ENCODE results near the gene PBXIP1.
A peak's percentile ranks its signal among the peaks of the same experiment; 100 is the strongest.

Gene PBXIP1

DNA sequence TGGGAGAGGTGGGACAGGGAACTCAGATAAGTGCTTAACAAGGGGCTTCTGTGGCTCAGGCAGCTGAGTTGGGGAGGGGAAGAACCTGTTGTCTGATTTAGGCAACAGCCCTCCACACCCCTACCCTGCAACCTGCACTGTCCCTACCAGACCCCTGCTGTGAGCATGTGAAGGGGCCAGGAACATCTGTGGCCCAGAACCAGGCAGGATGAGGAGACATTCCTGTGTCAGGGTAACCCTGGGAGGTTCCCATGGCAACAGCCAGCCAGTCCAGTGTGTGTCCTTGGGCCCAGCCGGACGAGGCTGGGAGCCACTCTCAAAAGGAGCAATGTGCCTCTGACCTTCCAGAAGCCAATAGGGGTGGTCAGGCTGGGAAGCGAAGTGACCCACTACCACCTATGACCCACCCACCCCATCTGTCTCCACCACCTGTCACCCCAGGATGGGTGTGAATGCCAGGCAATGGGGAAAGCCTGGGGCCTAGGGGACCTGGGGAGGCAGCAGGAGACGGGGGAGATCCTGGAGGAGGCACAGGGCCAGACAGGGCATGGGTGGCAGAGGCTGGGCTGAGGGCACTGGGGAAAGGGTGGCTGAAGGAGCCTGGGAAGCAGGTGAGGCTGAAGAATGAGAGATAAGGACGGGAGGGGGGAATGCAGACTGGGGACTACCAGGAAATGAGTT lies 14.4 kb downstream of the PBXIP1 start:
- DNase-seq (ENCODE audit: extremely low spot score, insufficient read length, low read depth) (no peak), FAIRE-seq (no peak)

DNA sequence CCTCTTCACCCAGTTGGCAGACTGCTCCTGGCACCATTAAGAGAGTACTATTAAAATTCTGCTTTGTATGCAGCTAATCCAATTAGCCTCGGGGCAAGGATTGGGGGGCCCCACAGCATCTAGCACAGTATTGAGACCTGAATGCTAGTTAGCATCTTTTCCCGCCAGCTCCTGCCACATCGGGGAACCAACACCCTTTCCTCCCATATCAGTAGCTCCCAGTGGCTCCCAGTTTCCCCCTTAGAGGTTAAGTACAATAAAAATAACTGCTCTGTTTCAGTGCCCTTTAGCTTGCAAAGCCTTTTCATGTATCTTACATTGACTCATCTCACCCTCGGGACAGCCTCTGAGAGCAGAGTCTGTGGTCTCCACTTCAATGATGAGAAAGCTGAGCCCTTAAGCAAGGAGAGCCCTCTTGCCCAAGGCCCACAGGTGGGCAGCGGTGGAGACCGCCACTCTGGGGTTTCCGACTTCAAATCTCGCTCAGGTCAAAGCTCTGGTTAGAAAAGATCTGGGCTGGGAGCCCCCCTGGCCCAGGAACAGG lies 15.2 kb downstream of the PBXIP1 start:
- FAIRE-seq (peak; percentile 48), DNase-seq (ENCODE audit: extremely low spot score, insufficient read length, low read depth) (no peak)

DNA sequence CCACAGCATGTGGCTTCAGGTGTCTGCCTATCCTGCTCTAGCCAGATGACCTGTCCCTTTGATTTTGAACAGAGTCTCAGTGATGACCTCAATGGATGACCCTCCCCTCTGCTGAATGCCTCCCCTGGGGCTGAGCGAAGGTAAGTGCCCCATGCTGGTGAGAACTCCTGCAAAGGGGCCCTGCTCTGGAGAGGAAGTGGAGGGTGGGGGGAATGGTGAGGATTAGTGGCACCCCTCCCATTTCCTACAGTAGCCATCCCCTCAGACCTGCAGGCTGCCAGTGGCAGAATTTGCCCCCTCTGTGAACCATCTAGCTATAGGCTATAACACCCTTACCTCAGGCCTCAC lies 15.7 kb downstream of the PBXIP1 start:
- DNase-seq (ENCODE audit: extremely low spot score, insufficient read length, low read depth) = no peak
- no peak for FAIRE-seq

GRCh38 chr1:154938604-154939399 lies 17.1 kb downstream of the PBXIP1 start:
- FAIRE-seq (no peak), DNase-seq (ENCODE audit: extremely low spot score, insufficient read length, low read depth) (no peak)

- DNase-seq (ENCODE audit: extremely low spot score, insufficient read length, low read depth) (no peak), FAIRE-seq (no peak)
Measured at GRCh38 chr1:154937988-154938386, 17.9 kb downstream of the PBXIP1 start.

GRCh38 chr1:154937085-154937987 lies 18.6 kb downstream of the PBXIP1 start:
- DNase-seq (ENCODE audit: extremely low spot score, insufficient read length, low read depth) = peak; percentile 65
- peak; percentile 85 for FAIRE-seq

DNA sequence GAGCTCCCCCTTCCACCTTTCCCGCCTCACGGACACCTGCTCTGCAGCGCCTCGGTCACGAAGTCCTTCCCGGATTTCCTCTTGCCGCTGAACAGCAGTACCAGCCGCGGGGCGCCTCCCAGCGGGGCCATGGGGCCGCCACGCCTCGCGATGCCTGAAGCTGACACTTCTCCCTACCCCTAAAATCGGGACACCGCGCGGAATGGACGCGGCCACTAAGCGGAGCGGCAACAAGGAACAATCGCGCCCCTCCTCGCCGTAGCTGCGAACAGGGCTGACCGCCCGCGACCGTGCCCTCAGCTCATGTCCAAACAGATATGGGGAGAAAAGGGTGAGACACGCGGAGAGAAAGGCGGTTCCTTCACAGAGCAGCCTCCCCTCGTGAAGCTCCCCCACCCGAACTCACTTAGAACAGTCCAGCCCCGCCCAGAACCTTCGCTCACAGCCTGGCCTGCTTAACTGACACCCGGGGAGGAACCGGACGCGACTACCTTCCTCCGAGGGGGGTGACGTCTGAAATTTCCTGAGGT lies 19.3 kb downstream of the PBXIP1 start, which contains the start of gene PMVK:
PMVK (minus strand) TSS at position 165 of the 530 bp plus-strand sequence; CDS start at position 131, 34 bp downstream.
- FAIRE-seq (no peak), DNase-seq (ENCODE audit: extremely low spot score, insufficient read length, low read depth) (peak; percentile 82)

DNA sequence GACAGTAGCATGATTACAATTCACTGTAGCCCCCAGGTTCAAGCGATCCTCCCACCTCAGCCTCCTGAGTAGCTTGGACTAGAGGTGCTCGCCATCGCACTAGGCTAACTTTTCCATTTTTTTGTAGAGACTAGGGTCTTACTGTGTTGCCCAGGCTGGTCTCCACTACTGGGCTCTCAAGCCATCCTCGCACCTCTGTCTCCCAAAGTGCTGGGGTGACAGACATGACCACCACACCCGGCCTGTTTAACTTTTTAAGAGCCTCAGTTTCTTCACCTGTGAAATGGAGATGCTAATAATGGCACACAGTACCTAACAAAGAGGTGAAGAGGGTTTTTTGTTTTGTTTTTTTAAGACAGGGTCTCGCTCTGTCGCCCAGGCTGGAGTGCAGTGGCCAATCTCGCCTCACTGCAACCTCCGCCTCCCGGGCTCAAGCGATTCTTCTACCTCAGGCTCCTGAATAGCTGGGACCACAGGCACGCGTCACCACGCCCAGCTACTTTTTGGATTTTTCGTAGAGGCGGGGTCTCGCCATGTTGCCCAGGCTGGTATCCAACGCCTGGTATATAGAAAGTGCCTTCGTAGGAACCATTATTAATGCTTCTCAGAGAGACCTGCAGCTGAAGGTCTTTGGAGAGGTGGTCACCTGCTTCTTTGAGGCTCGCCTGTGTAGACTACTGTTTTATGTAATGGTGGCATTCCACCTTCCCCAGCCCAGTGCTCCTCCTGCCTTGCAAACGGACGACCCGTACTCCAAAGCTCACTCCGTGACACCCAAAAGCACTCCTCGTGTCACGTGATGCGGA lies 19.9 kb downstream of the PBXIP1 start:
- DNase-seq (ENCODE audit: extremely low spot score, insufficient read length, low read depth) (no peak), FAIRE-seq (peak; percentile 21)

DNA sequence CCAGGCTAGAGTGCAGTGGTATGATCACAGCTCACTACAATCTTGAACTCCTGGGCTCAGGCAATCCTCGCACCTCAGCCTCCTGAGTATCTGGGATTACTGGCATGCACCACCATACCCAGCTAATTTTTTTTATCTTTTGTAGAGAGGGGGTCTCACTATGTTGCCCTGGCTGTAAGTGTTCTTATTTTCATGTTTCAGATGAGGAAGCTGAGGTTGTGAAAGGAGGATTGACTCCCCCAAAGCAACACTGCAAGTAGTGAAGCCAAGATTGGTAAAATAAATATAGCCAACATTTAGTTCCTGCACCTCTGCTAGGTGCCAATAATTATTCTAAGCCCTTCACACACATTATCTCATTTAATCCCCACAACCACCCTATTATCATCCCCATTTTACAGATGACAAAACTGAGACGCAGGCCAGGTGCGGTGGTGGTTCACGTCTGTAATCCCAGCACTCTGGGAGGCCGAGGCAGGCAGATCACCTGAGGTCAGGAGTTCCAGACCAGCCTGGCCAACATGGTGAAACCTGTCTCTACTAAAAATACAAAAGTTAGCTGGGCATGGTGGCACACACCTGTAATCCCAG lies 21.4 kb downstream of the PBXIP1 start:
- no peak for FAIRE-seq

DNA sequence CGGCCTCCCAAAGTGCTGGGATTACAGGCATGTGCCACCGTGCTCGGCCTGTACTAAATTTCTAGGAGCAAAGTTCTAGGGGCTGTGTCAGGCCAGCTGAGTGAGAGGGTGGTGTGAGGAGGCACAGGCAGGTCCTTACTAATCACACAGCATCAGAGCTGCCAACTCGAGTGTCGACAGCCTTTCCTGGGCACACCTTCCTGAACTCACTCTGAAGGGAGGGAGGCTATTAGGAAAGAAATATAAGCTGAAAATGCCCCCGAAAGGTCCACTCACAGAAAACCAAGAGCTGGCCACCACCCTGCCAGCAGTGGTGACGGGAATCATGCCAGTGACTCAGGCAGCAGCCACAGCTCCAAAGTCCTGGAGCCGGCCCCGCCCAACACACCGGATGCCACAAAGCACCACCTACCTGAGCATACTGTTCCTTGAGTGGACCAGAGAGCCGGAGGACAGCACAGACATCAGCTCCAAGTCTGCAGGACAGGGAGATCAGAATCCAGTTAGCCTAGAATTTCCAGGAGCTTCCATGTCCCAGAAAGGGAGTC lies 23.9 kb downstream of the PBXIP1 start:
- DNase-seq (ENCODE audit: extremely low spot score, insufficient read length, low read depth) (no peak), FAIRE-seq (no peak)

More for the DNA sequence above, 21.4 kb downstream of the PBXIP1 start:
- DNase-seq (ENCODE audit: extremely low spot score, insufficient read length, low read depth) = no peak

- FAIRE-seq (no peak), DNase-seq (ENCODE audit: extremely low spot score, insufficient read length, low read depth) (no peak)
Measured at GRCh38 chr1:154926201-154926600, 29.7 kb downstream of the PBXIP1 start.

DNA sequence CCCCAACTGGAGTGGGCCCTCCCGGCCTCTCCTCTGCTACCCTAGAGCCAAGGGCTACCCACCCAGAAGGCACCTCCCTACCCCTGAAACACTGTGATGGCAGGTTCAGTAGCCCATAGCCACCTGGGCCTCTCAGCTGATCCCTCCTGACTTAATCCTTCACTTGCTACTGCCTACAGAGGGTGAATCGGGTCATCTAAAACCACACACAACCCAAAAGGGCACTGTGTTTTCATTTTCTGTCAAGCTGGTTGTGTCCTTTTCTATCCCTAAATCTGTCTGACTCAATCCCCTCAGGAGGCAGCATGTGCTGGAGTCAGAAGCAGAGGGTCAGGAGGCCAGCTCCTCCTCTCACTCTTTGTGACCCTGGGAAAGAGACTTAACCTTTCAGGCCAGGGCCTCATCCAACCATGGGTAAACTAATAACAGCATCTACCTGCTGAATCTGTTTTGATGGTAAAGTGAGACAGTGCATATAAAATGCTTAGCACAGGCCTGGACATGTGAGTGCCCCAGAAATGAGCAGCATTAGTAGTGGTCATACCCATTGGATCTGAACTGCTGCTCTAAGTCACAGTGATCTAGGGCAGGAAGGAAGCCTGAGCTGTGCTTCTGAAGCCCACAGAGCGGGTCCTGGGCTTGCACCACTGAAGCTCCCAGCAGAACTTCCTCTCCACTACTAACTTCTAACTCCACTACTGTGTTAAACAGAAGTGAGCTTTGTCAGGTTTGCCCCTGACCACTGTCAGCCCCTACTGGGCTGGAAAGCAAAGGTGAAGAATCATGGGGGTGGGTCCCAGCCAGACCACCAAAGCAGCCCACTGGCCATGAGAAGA lies 30.3 kb downstream of the PBXIP1 start:
- DNase-seq (ENCODE audit: extremely low spot score, insufficient read length, low read depth) (no peak), FAIRE-seq (no peak)

- FAIRE-seq (no peak), DNase-seq (ENCODE audit: extremely low spot score, insufficient read length, low read depth) (no peak)
Measured at GRCh38 chr1:154923695-154924094, 32.2 kb downstream of the PBXIP1 start.

GRCh38 chr1:154913273-154913672 lies 42.6 kb downstream of the PBXIP1 start:
- FAIRE-seq (no peak), DNase-seq (ENCODE audit: extremely low spot score, insufficient read length, low read depth) (no peak)

DNA sequence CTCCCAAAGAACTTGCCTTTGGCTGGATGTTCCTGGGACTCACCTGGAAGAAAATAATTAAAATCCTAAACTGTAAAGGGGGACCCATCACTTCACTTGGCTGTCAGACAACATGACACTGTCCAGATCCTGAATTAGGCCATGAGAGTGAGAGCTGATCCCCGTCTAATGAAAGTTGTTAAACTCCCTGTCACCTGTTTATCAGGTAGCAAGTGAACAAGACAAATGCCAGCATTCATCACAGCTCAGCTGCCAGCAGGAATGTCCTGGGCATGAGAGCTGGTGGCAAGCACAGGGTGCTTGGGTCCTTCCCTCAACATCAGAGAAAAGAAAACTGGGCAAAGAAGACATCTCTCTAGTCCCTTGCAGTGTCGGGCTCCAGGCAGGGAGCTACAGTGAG lies 43.1 kb downstream of the PBXIP1 start:
- DNase-seq (ENCODE audit: extremely low spot score, insufficient read length, low read depth) (no peak), FAIRE-seq (no peak)

GRCh38 chr1:154911691-154912550 lies 44.0 kb downstream of the PBXIP1 start:
- FAIRE-seq = no peak
- DNase-seq (ENCODE audit: extremely low spot score, insufficient read length, low read depth) = no peak

GRCh38 chr1:154910851-154911250 lies 45.0 kb downstream of the PBXIP1 start:
- FAIRE-seq (no peak), DNase-seq (ENCODE audit: extremely low spot score, insufficient read length, low read depth) (no peak)

All from GM18507 (cell line).